GM12878 (cell line): ENCODE results near the gene IL1B. TPM values are rescaled to one million over a fixed set of nuclear protein-coding genes. Genes with fewer than 3 reads are reported as not detected.

Source experiments
- ATAC-seq: fragments of 200-7000 bp; cut with Tn5 transposase; 3 replicates; pipeline ENCODE4 v1.9.1; 2020; ENCODE audit warnings: mild to moderate bottlenecking, moderate library complexity
- BruUV-seq: library from RNA; stranded (reverse); fragments of 400-500 nt; replicated peaks from 2 replicates; lab custom pipeline; 2021; lab: Mats Ljungman, UMichigan
- CTCF ChIA-PET: fragments of 300-600 bp; sonication (Branson Sonifier 250); formaldehyde crosslinking; extraction: SDS; loops from one replicate; lab custom pipeline; 2021; ENCODE audit warnings: inconsistent platforms; lab: Yijun Ruan, JAX
- POLR2A ChIA-PET: fragments of 350-600 bp; formaldehyde crosslinking; extraction: SDS; loops from one replicate; lab custom pipeline; 2021; ENCODE audit warnings: inconsistent platforms; lab: Charles Lee
- RAD21 ChIA-PET: fragments of 300-600 bp; sonication (Branson Sonifier 250); formaldehyde crosslinking; loops from one replicate; lab custom pipeline; 2023; ENCODE audit warnings: antibody characterized with exemption; ENCODE audit not compliant: unreplicated experiment; lab: Charles Lee
- SMC1A ChIA-PET: fragments of 300-600 bp; sonication (Branson Sonifier 250); formaldehyde crosslinking; loops from one replicate; lab custom pipeline; 2023; ENCODE audit not compliant: unreplicated experiment, uncharacterized antibody; lab: Charles Lee
- DNase-seq: peaks from one replicate; pipeline ENCODE4 v3.0.0-alpha.2; 2011; ENCODE audit warnings: low read depth, low spot score
- FAIRE-seq: peaks from 3 replicates; lab custom pipeline; 2011; peaks lifted over from hg19 to GRCh38; lab: Jason Lieb, UNC
- H2AFZ ChIP-seq: 2 replicates; pipeline ENCODE4 v1.6.0; 2011; ENCODE audit warnings: low read depth, low read length, control low read depth; ENCODE audit not compliant: control insufficient read depth
- H3K27ac ChIP-seq: 2 replicates; pipeline ENCODE4 v1.5.1; 2011; ENCODE audit warnings: control low read depth; ENCODE audit not compliant: control insufficient read depth, insufficient read depth
- H3K27me3 ChIP-seq, 2 experiments: replicated peaks in 1 of 2; 2 replicates each; pipeline versions ENCODE4 v1.6.0 to v1.6.1; 2011; ENCODE audit warnings: low read length in 1 of 2; ENCODE audit not compliant: control insufficient read depth in 2 of 2, insufficient read depth in 2 of 2
- H3K36me3 ChIP-seq, 2 experiments: 2 replicates each; pipeline ENCODE4 v1.5.1; 2011; ENCODE audit warnings: low read length in 1 of 2; ENCODE audit not compliant: control insufficient read depth in 2 of 2, insufficient read depth in 2 of 2
- H3K4me1 ChIP-seq: 2 replicates; pipeline ENCODE4 v1.6.1; 2011; ENCODE audit warnings: mild to moderate bottlenecking, low read length, moderate library complexity, mixed read lengths; ENCODE audit not compliant: control insufficient read depth, insufficient read depth
- H3K4me2 ChIP-seq: 2 replicates; pipeline ENCODE4 v1.6.0; 2011; ENCODE audit warnings: control low read depth; ENCODE audit not compliant: control insufficient read depth, insufficient read depth
- H3K4me3 ChIP-seq: fragments of 200-600 bp; sonication (generic); 2 replicates; pipeline ENCODE4 v1.5.1; 2016
- H3K79me2 ChIP-seq: 2 replicates; pipeline ENCODE4 v1.6.0; 2011; ENCODE audit warnings: low read length; ENCODE audit not compliant: control insufficient read depth, insufficient read depth
- H3K9ac ChIP-seq: 2 replicates; pipeline ENCODE4 v1.8.0; 2011; ENCODE audit warnings: low read length, control low read depth, mixed read lengths; ENCODE audit not compliant: control insufficient read depth, insufficient read depth
- H3K9me3 ChIP-seq: replicated peaks from 3 replicates; pipeline ENCODE4 v1.5.1; 2011; ENCODE audit warnings: mild to moderate bottlenecking, low read length; ENCODE audit not compliant: control insufficient read depth, insufficient read depth
- H4K20me1 ChIP-seq: 2 replicates; pipeline ENCODE4 v1.6.0; 2011; ENCODE audit not compliant: control insufficient read depth, insufficient read depth
- CBX3 ChIP-seq: fragments of 200-600 bp; sonication (generic); IDR thresholded peaks from 2 replicates; pipeline ENCODE4 v1.6.1; 2016; ENCODE audit warnings: low read depth, borderline replicate concordance
- MTA2 ChIP-seq: fragments of 450-650 bp; IDR thresholded peaks from 2 replicates; pipeline ENCODE4 v1.6.1; 2016; ENCODE audit warnings: low read depth, mild to moderate bottlenecking, moderate library complexity
- RAD21 ChIP-seq: IDR thresholded peaks from 2 replicates; pipeline ENCODE4 v1.6.1; 2011; ENCODE audit warnings: mild to moderate bottlenecking, low read depth, low read length, moderate library complexity; ENCODE audit not compliant: insufficient read depth
- ZNF217 ChIP-seq: fragments of 450-650 bp; IDR thresholded peaks from 2 replicates; pipeline ENCODE4 v1.6.1; 2017; ENCODE audit warnings: antibody characterized with exemption, mild to moderate bottlenecking
- ZNF592 ChIP-seq: fragments of 450-650 bp; IDR thresholded peaks from 2 replicates; pipeline ENCODE4 v1.6.1; 2017; ENCODE audit warnings: mild to moderate bottlenecking, moderate library complexity
- in situ Hi-C: fragments of 300-500 bp; cut with MboI; formaldehyde crosslinking; loops from 9 replicates; pipeline ENCODE4 v1.14.3; 2018; ENCODE audit warnings: mixed read lengths
- intact Hi-C: fragments of 100-400 bp; cut with micrococcal nuclease; formaldehyde crosslinking; loops from one replicate; pipeline ENCODE4 v1.14.2; 2022; ENCODE audit not compliant: unreplicated experiment
- polyA plus RNA-seq, 11 experiments: library from polyadenylated mRNA; depleted of rRNA in 4 of 11; unstranded in 6 of 11; stranded (reverse) in 5 of 11; fragments of >200 nt; fragmentation: Nextera tagmentation in 4 of 11; fragmentation: Illumina TruSeq in 1 of 11; extraction: Ambion mirVana in 4 of 11; extraction: Trizol in 1 of 11; gene quantifications; 1 replicate in 1 of 11; 2 replicates in 10 of 11; pipeline versions ENCODE4 v1.2.1 to v1.2.3, GENCODE V29; 2011 to 2016; ENCODE audit warnings: inconsistent platforms in 2 of 11, missing spikeins in 2 of 11, low read depth in 1 of 11
- total RNA-seq, 4 experiments: library from RNA; depleted of rRNA in 3 of 4; stranded (reverse); fragments of >200 nt in 3 of 4; fragmentation: Illumina TruSeq in 1 of 4; extraction: Trizol in 1 of 4; gene quantifications; 2 replicates each; pipeline versions ENCODE4 v1.2.1 to v1.2.3, GENCODE V29; 2013 to 2021

The IL1B gene
- total and polyA plus RNA-seq, 10 of the 15 experiments (the other 5 are each of a cell fraction or from before 2014, with no cell fraction given), result 0.20 to 1.6 (median 0.84) TPM

GRCh38 chr2:112821142-112821541 lies 15.4 kb downstream of the IL1B start (continued):
- TF ChIP-seq ZNF217, result 0 out of 2 replicates have a peak, but pooled peaks have one; percentile 28
- peak; percentile 84 for TF ChIP-seq MTA2
- no peak for TF ChIP-seq CBX3
- TF ChIP-seq, all 136 proteins: peak for 41

DNA sequence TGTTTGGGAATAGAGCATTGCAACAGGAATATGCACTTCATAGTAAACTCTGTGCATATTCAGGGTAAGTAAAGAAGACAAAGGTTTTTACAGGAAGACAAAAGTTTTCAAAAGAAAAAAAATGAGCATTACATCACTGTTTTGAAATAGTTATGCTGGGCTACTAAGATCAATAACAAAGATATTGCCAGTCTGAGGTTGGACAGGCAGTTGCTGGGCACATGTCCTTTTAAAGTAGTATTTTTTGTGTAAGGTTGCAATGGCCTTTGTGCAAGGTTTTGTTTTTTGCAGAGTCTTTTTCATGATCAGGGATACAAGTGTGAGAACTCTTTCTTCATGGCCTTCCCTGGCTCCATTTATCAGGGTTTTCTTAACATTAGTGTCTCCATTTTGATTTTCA lies 16.2 kb downstream of the IL1B start:
- Histone ChIP-seq H3K4me3 (no peak overlapping the region), H3K4me2 (no peak overlapping the region), H2AFZ (no peak overlapping the region), H3K36me3 (no peaks in the 10 kb centered on the region), H3K27me3 (no peaks in the 10 kb centered on the region), H3K9ac (no peak overlapping the region), H3K4me1 (peaks cover 15% of the 10 kb centered on the region), H3K9me3 (no peaks in the 10 kb centered on the region), H3K27ac (no peak overlapping the region), H3K79me2 (no peaks in the 10 kb centered on the region), H4K20me1 (no peaks in the 10 kb centered on the region)
- DNase-seq (no peak), ATAC-seq (no peak), FAIRE-seq (no peak)
- in situ Hi-C loops, result no loop called here
- ChIA-PET RAD21 (interaction anchor here (0.6 to 1.0 kb wide), 2 partner anchors 38 to 51 kb away, joined by 3 read pairs; no protein-coding TSS in a partner anchor), SMC1A (interaction anchor here (1.0 to 2.8 kb wide), 4 partner anchors 8 to 65 kb away, joined by 4 to 21 read pairs (median 12); no protein-coding TSS in a partner anchor), CTCF (interaction anchor here (1.2 to 1.7 kb wide), 2 partner anchors 38 to 71 kb away, joined by 5 to 6 read pairs; no protein-coding TSS in a partner anchor), POLR2A (no interaction called here)
- BruUV-seq, result no TSS peak
- TF ChIP-seq RAD21, result no peak
- TF ChIP-seq ZNF592, result 0 out of 2 replicates have a peak, but pooled peaks have one; percentile 54
- intact Hi-C loops, result no loop called here
